ENCODE measurements around the gene EFNB2. TPM values are rescaled to one million over a fixed set of nuclear protein-coding genes. Genes with fewer than 3 reads are reported as not detected.

The EFNB2 gene
- total and polyA plus RNA-seq, 4 donors, result 2.6 to 6.1 (median 3.4) TPM

GRCh38 chr13:106522112-106522705 is 13.3 kb downstream of the EFNB2 start:
- H3K27me3 ChIP-seq (ENCODE audit: control insufficient read depth in 4 of 4, insufficient read depth in 4 of 4, low read length in 3 of 4), result peaks cover 0 to 19% (median 3%) of the 10 kb centered on the region in 4 donors
- WGBS, result 72% methylated on average over 5 of the region's 5 CpGs
- H3K9me3 ChIP-seq (ENCODE audit: control insufficient read depth in 4 of 4, low read length in 3 of 4), result no peaks in the 10 kb centered on the region
- DNase-seq (ENCODE audit: low spot score), result no peak
- no peak for TF ChIP-seq RAD21 (IDR thresholded peaks at IDR 0.05)
- TF ChIP-seq SP1 (IDR thresholded peaks at IDR 0.05), result no peak
- TF ChIP-seq REST (IDR thresholded peaks at IDR 0.05), result no peak
- no peak for TF ChIP-seq MAX (IDR thresholded peaks at IDR 0.05)
- no peak for TF ChIP-seq CTCF (IDR thresholded peaks at IDR 0.05; ENCODE audit: low read depth, low read length, missing input control)
- no peak for TF ChIP-seq YY1 (IDR thresholded peaks at IDR 0.05)
- no peak for TF ChIP-seq ATF3 (IDR thresholded peaks at IDR 0.05)
- no peak for TF ChIP-seq FOXA2 (IDR thresholded peaks at IDR 0.05)
- no peak for TF ChIP-seq JUND (IDR thresholded peaks at IDR 0.05)
- no peak for TF ChIP-seq ZBTB33 (IDR thresholded peaks at IDR 0.05)
- no peak for TF ChIP-seq HNF4A (conservative IDR thresholded peaks at IDR 0.05)
- TF ChIP-seq TAF1 (conservative IDR thresholded peaks at IDR 0.05), result no peak
- no peak for TF ChIP-seq RXRA (IDR thresholded peaks at IDR 0.05)
- no peak for TF ChIP-seq HNF4G (IDR thresholded peaks at IDR 0.05)
- TF ChIP-seq FOXA1 (IDR thresholded peaks at IDR 0.05), result no peak
- no peak for TF ChIP-seq EGR1 (IDR thresholded peaks at IDR 0.05; ENCODE audit: low read depth in 2 of 2)
- TF ChIP-seq NR2F2 (IDR thresholded peaks at IDR 0.05), result no peak
- TF ChIP-seq GABPA (IDR thresholded peaks at IDR 0.05 in 1 of 2, conservative IDR thresholded peaks at IDR 0.05 in 1 of 2), result no peak
- no peak overlapping the region for H3K27ac ChIP-seq (ENCODE audit: low read depth in 1 of 2, low read length in 2 of 2)
- no peaks in the 10 kb centered on the region for H3K4me1 ChIP-seq (ENCODE audit: control insufficient read depth in 4 of 4, insufficient read depth in 4 of 4, low read length in 3 of 4)
- no peaks in the 10 kb centered on the region for H3K36me3 ChIP-seq (ENCODE audit: control insufficient read depth in 4 of 4, insufficient read depth in 3 of 4, low read depth in 1 of 4, low read length in 3 of 4)
- H3K9ac ChIP-seq (ENCODE audit: low read depth in 1 of 2, low read length in 2 of 2), result no peak overlapping the region
- no peak overlapping the region for H3K4me3 ChIP-seq (ENCODE audit: low read depth in 1 of 3, low read length in 3 of 3)

Data from liver (tissue), 9 donors.